ENCODE measurements around the gene CERS6.

CERS6 gene

DNA sequence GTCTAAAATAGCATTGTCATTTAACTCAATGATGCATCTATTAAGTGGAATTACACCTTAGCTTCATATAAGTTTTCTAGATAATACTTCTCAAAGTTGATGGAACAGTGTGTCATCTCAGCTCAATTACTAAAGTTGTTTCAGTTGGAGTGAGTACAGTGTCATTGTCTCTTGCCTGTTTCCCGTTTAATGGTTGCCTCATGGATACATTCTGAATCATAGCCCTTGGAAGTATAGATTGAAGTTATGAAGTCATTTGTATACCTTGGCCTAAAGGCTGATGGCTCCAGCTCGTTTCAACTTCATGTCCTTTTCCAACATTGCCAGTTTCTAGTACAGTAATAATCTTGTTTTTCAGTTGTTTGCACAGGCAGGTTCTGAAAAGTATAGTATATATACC is 215.9 kb downstream of the CERS6 start:
- no peak for DNase-seq (ENCODE audit: low spot score)

DNA sequence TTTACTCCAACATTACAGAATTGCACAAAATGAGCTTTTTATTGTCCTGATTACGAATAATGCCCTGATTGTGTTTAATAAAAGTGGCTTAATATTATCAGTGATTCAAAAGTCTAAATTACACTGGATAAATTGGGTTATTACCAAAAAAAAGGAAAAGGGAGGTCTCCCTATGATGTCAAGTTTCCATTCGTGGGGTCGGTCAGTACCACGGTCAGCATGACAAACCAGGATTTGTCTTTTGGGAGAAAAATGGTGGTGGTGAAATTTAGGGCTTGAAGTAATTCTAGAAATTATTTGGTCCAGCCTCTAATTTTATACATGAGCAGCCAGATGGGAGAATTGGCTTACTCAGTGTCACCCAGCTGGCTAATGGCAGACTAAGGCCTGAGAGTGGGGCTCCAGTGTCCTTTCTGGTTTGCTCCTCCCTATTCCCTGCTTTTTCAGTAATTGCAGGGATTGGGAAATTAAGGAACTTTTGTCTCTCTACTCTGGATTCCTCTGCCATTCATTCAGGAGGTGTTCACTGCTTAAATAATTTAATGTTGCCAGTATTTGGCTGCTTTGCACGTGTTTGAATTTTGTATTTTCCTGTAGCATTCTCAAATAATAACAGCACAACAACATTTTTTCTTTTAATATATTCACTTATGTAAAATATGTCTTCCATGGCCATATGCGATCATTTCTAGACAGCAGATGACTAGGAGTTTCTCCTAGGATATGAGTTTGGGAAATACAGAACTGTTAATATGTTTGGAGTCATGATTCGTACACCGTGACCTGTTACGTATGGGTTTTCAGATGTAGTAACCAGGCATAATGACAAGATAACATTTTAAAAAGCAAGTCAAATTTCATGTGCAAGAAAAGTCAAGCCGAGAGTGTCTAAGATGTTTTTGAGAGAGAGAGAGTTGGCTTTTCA is 217.5 kb downstream of the CERS6 start:
- no peak for DNase-seq (ENCODE audit: low spot score)

DNA sequence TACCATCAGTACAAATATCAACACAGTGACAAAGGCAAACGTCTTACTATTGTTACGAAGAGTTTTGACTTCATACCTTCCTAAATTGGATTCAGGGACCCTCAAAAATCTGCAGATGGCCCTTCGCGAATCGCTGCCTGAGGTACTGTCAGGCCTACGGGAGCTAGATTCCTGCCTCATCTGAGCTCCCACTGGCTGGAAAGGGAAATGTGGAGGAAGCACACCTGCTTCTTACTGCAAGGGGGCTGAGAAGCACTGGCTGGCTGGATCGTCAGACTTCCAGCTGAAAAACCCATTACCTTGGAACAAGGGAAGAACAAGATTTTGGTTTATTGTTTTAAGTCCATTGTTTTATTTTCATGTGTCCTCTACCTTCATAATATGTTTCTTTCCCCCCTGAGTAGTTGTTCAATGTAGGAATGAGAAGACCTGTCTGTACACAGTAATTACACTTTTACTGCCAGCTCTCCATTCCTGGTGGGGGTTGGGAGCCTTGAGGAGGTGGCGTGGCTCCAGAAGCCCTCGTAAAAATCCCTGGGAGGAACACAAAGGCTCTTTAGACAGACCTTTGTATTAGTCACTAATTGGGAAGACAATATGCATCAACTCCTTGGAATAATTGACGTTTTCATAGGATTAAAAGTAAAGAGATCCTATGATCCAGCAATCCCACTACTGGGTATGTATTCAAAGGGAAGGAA is 222.2 kb downstream of the CERS6 start:
- no peak for DNase-seq (ENCODE audit: low spot score)

DNA sequence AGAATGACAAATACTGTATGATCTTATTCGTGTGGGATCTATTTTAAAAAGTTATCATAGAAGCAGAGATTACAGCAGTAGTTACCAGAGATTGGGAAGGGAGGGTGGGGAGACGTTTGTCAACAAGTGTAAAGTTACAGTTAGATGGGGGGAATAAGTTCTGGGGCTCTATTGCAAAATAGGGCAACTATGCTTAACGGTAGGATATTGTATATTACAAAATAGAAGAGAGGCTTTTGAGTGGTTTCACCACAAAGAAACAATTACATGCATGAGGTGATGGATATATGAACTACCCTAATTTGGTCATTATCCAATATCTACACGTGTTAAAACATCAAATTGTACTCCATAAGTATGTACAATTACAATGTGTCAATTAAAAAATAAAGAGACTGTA is 223.0 kb downstream of the CERS6 start:
- DNase-seq (ENCODE audit: low spot score), result no peak

DNA sequence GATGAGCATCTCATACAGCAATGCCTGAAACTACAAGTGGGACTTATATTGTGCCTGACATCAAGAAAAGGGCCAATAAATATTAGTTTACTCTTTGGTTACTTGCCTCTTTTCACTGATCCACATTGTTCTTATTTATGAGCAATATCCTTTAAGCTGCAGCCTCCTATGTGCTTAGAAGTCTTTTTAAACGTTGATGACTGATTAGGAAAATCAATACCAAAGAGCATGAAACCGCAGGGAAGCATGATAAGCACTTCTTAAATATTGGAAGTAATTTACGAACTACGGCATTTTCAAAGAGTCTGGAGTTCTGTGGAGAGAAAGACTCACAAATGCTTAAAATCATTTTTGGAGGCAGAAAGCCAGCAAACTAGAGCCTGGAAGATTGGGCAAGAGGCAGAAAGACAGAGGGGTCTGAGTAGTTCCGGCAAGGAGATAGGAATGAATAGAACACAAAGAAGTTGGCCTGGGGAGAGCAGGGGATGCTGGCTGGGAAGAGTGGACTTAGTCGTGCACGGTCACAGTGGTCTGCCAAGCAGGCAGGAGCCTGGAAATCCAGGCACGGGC is 223.8 kb downstream of the CERS6 start:
- DNase-seq (ENCODE audit: low spot score), result no peak

GRCh38 chr2:168683996-168684395 is 227.9 kb downstream of the CERS6 start:
- DNase-seq (ENCODE audit: low spot score), result no peak

DNA sequence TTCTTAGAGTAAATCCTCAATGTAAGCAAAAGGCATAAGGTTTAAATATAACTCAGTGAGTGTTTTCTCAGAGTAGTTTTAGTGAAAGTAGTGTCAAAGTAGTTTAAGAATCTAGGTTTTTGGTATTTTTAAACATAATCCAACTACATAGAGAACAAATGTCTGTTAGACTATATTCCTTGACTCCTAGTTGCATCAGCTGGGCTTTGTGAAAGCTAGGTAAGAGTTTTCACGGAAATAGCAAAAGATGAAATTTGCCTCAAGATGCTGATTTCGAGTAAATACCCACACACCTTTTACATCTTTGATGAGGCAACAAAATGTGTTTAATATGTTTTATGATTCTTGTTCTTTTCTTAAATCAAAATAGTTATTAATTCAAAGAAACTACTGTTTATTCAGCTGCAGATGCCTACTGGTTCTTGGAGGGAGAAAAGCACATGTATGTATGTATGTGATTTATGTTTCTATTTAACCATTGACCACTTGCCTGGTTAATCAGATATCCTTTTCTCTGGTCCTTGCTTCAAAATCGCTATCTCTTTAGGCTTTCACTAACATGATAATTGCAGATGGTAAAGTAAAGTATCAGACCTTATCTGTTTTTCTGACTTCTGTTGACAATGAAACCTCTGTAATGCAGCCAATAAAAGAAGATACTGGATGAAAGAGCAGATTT is 229.0 kb downstream of the CERS6 start:
- no peak for DNase-seq (ENCODE audit: low spot score)

- DNase-seq (ENCODE audit: low spot score), result no peak
Measured at GRCh38 chr2:168685600-168686451, 229.8 kb downstream of the CERS6 start.

- DNase-seq (ENCODE audit: low spot score), result no peak
Measured at GRCh38 chr2:168686452-168687191, 230.6 kb downstream of the CERS6 start.

GRCh38 chr2:168687314-168687713 is 231.2 kb downstream of the CERS6 start:
- DNase-seq (ENCODE audit: low spot score), result peak; percentile 8

DNA sequence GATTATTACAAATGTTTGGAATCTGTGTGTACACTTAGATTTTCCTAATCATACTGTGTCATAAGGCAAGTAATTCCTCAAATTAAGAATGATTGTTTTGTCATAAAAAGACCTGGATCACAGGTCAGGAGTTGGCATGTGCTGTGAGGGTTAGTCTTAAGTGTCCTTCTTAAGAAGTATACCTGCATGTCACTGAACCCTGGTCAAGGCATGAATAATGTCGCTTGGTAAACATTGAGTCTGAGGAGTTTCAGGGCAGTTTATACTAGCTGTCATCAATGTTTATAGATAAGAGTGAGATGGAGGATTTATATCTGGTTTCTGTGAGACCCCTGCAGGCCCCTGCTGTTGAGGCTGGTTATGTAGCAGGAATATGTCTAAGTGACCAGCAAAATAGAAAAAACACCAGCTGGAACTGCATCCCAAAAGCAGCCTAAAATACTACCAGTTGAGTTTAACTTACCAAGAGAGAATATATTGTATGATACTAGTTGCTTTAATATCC is 234.4 kb downstream of the CERS6 start:
- DNase-seq (ENCODE audit: low spot score), result no peak

- DNase-seq (ENCODE audit: low spot score), result no peak
Measured at GRCh38 chr2:168691221-168691620, 235.1 kb downstream of the CERS6 start.

DNA sequence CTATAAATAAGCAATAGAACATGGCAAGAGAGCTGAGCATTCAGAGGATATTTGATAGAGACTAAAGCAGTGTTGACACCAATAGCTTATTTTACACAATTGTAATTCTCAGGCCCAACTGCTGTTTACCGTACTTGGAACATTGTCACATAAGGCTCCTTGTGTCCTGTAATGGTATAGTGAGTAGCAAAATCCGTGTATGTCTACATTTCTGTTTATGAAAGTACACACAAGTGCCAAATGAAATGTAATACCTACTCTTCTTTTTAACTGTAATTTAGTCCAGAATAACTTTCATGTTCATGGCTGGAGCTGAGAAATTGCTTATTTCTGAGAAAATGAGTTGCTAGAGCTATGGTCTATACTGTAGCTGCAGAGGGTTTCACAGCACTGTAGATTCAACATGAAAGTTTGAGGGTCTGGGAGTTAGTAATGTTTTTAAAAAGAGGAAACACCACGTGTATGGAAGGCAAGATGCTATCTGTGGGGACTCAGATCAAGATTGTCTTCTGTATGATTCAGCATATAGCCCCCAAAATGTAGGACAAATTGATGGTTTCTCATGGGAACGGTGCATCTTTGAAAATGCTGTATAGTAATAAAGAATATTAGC is 236.2 kb downstream of the CERS6 start:
- no peak for DNase-seq (ENCODE audit: low spot score)

DNA sequence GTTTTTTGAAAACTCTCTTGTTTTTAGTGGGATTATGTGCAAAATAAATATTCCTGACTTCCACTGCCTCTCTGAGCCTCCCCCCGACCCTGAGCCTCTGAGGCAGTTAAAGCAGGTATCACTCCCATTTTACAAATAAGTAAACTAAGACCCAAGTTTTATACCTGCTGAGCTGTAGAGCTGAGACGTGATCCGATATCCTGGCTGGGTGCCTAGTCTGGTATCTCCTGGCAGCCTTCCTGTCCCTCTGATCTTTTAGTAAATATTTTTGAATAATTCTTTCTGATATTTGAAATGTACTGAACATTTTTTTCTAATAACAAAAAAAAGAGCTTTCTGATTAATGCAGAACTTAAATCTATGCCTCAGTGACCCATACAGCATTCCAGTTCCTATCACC is 238.1 kb downstream of the CERS6 start:
- no peak for DNase-seq (ENCODE audit: low spot score)

DNA sequence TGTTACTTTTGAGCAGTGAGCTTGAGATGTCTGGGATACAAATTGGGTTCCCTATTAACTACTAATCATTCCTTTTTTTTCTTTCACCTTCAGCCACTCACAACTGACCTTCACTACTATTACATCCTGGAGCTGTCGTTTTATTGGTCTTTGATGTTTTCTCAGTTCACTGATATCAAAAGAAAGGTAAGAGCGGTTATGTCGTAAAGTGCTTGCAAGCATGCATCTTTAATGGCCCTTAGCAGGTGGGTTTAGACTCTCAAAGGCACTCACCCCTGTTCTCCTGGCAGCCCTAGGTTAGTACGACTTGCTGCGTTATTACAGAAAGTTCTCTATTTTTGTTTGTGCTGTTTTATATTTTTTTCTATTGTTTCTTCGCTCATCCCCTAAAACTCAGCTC is 238.8 kb downstream of the CERS6 start:
- no peak for DNase-seq (ENCODE audit: low spot score)

DNA sequence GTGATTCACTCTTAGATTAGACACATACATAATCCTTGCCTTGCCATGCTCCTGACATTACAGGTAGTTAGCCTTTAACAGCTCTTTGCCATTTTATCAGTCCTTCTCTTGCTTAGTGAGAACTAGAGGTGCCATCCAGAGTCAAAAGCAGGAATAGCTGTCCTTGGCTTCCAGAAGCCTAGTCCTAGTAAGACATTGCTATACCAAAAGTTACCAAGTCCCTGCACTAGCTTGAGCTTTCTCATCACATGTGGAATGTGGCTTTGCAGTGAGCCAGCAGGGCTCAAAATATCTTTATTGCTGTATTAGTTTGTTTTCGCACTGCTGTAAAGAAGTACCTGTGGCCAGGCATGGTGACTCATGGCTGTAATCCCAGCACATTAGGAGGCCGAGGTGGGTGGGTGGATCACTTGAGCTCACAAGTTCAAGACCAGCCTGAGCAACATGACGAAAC is 241.6 kb downstream of the CERS6 start:
- DNase-seq (ENCODE audit: low spot score), result no peak

- no peak for DNase-seq (ENCODE audit: low spot score)
Measured at GRCh38 chr2:168698969-168699368, 242.9 kb downstream of the CERS6 start.

GRCh38 chr2:168699844-168700417 is 243.9 kb downstream of the CERS6 start:
- DNase-seq (ENCODE audit: low spot score), result peak; percentile 46

DNA sequence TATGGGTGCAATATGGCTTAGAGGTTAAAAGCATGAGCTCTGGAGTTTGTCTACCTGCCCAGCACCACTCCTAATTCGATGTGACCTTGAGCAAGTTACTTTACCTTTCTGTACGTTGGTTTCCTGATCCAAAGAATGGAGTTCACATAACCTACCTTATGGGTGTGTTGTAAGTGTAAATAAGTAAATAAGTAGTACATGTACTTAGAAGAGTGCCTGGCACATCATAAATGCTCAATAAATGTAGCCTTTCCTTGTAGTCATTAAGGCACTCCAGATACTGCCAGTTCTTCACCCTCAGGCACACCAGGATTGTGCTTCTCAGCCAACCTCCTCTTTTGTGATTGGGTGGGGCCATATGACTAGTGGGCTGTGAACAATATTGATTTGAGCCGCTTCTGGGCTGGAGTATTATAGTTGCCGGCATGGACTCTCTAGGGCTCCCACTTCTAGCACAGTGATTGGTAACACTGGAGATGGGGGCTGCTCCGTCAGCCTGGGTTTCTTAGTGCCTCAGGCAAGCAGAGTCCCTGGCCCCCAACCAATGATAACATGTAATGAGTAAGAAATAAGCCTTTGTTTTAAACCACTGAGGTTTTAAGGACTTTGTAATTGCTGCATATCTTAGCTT is 244.7 kb downstream of the CERS6 start:
- DNase-seq (ENCODE audit: low spot score), result no peak
